ENCODE data around the gene ADAMTS3.

- TF ChIP-seq GLIS3 (CRISPR knock-in tag; IDR thresholded peaks at IDR 0.05) (no peak), ARNTL (CRISPR knock-in tag; IDR thresholded peaks at IDR 0.05; ENCODE audit: borderline replicate concordance, low read depth) (no peak), CREB5 (CRISPR knock-in tag; IDR thresholded peaks at IDR 0.05; ENCODE audit: low read depth) (no peak), SNAI2 (CRISPR knock-in tag; IDR thresholded peaks at IDR 0.05) (no peak)
Measured at GRCh38 chr4:72326692-72327632, 242.1 kb downstream of the ADAMTS3 start.

Data from SK-N-SH treated with all-trans-retinoic acid at 6 μM for 48 hours (cell line).